ENCODE data around the gene DCDC2. TPM values are rescaled to one million over a fixed set of nuclear protein-coding genes. Genes with fewer than 3 reads are reported as not detected.
"Not testable (repeated sequence)": the region's sequence is repeated elsewhere in the genome, so short reads cannot be mapped to it uniquely, and the experiment has no call there.

Gene DCDC2
- total RNA-seq, 1 experiment from 2014 or later, result 5.6 TPM

GRCh38 chr6:24249926-24250325 lies 107.9 kb downstream of the DCDC2 start:
- Histone ChIP-seq H3F3A (ENCODE audit: insufficient read depth, low read depth) (no peaks in the 10 kb centered on the region), H3K9me2 (ENCODE audit: insufficient read depth) (no peaks in the 10 kb centered on the region), H3K4me3 (no peak overlapping the region), H3K79me2 (ENCODE audit: low read depth) (no peaks in the 10 kb centered on the region), H3K4me2 (no peak overlapping the region), H4K20me1 (ENCODE audit: insufficient read depth) (no peaks in the 10 kb centered on the region), H2AFZ (no peak overlapping the region), H3K9me3 (ENCODE audit: insufficient read depth, low read depth) (no peaks in the 10 kb centered on the region), H3K36me3 (ENCODE audit: low read depth) (no peaks in the 10 kb centered on the region), H3K4me1 (replicated peaks; ENCODE audit: insufficient read depth) (no peaks in the 10 kb centered on the region), H3K27ac (no peak overlapping the region), H3K27me3 (ENCODE audit: insufficient read depth, low read depth) (no peaks in the 10 kb centered on the region)
- TF ChIP-seq EZH2 (IDR thresholded peaks at IDR 0.05; ENCODE audit: low read depth) (no peak), CTCF (conservative IDR thresholded peaks at IDR 0.05) (no peak)
- no peak for DNase-seq
- ChIA-PET POLR2A (ENCODE audit: unreplicated experiment) (no interaction called here), CTCF (no interaction called here)
- intact Hi-C loops (cut with micrococcal nuclease; ENCODE audit: unreplicated experiment), result no loop called here
- BruUV-seq (replicated peaks), result no TSS peak

GRCh38 chr6:24245275-24245674 lies 112.6 kb downstream of the DCDC2 start:
- no peak overlapping the region for H3K27ac ChIP-seq
- TF ChIP-seq CTCF (conservative IDR thresholded peaks at IDR 0.05) (no peak), EZH2 (IDR thresholded peaks at IDR 0.05; ENCODE audit: low read depth) (no peak)
- ChIA-PET POLR2A (ENCODE audit: unreplicated experiment) (no interaction called here), CTCF (no interaction called here)
- intact Hi-C loops (cut with micrococcal nuclease; ENCODE audit: unreplicated experiment), result no loop called here
- no peaks in the 10 kb centered on the region for H3K79me2 ChIP-seq (ENCODE audit: low read depth)
- H3K9me3 ChIP-seq (ENCODE audit: insufficient read depth, low read depth), result no peaks in the 10 kb centered on the region
- no peaks in the 10 kb centered on the region for H3K36me3 ChIP-seq (ENCODE audit: low read depth)
- H3K27me3 ChIP-seq (ENCODE audit: insufficient read depth, low read depth), result no peaks in the 10 kb centered on the region
- no peaks in the 10 kb centered on the region for H3K9me2 ChIP-seq (ENCODE audit: insufficient read depth)
- BruUV-seq (replicated peaks), result no TSS peak
- DNase-seq, result no peak
- H2AFZ ChIP-seq, result peak overlapping the region; percentile 43; the same call in 1 of the 2 replicates
- no peak overlapping the region for H3K4me3 ChIP-seq
- no peaks in the 10 kb centered on the region for H3F3A ChIP-seq (ENCODE audit: insufficient read depth, low read depth)
- no peak overlapping the region for H3K4me2 ChIP-seq
- no peaks in the 10 kb centered on the region for H3K4me1 ChIP-seq (replicated peaks; ENCODE audit: insufficient read depth)
- H4K20me1 ChIP-seq (ENCODE audit: insufficient read depth), result no peaks in the 10 kb centered on the region

- Histone ChIP-seq H3K4me3 (no peak overlapping the region), H4K20me1 (ENCODE audit: insufficient read depth) (no peaks in the 10 kb centered on the region), H3K27ac (no peak overlapping the region), H3K9me3 (ENCODE audit: insufficient read depth, low read depth) (no peaks in the 10 kb centered on the region), H3K79me2 (ENCODE audit: low read depth) (no peaks in the 10 kb centered on the region), H3K4me2 (no peak overlapping the region), H3F3A (ENCODE audit: insufficient read depth, low read depth) (peaks cover 8% of the 10 kb centered on the region; the same call in 1 of the 2 replicates), H2AFZ (no peak overlapping the region), H3K4me1 (replicated peaks; ENCODE audit: insufficient read depth) (no peaks in the 10 kb centered on the region), H3K36me3 (ENCODE audit: low read depth) (no peaks in the 10 kb centered on the region), H3K9me2 (ENCODE audit: insufficient read depth) (no peaks in the 10 kb centered on the region), H3K27me3 (ENCODE audit: insufficient read depth, low read depth) (no peaks in the 10 kb centered on the region)
- DNase-seq, result no peak
- ChIA-PET POLR2A (ENCODE audit: unreplicated experiment) (no interaction called here), CTCF (no interaction called here)
- no TSS peak for BruUV-seq (replicated peaks)
- TF ChIP-seq CTCF (conservative IDR thresholded peaks at IDR 0.05) (no peak), EZH2 (IDR thresholded peaks at IDR 0.05; ENCODE audit: low read depth) (no peak)
- intact Hi-C loops (cut with micrococcal nuclease; ENCODE audit: unreplicated experiment), result no loop called here
These were observed 114.9 kb downstream of the DCDC2 start for GRCh38 chr6:24242924-24243323.

- H4K20me1 ChIP-seq (ENCODE audit: insufficient read depth); H3K27ac ChIP-seq; H2AFZ ChIP-seq; H3K79me2 ChIP-seq (ENCODE audit: low read depth); H3K9me3 ChIP-seq (ENCODE audit: insufficient read depth, low read depth); H3F3A ChIP-seq (ENCODE audit: insufficient read depth, low read depth); intact Hi-C loops (cut with micrococcal nuclease; ENCODE audit: unreplicated experiment); H3K36me3 ChIP-seq (ENCODE audit: low read depth); H3K4me1 ChIP-seq (replicated peaks; ENCODE audit: insufficient read depth); CTCF ChIA-PET; H3K4me3 ChIP-seq; BruUV-seq (replicated peaks); H3K4me2 ChIP-seq; H3K27me3 ChIP-seq (ENCODE audit: insufficient read depth, low read depth); H3K9me2 ChIP-seq (ENCODE audit: insufficient read depth); POLR2A ChIA-PET (ENCODE audit: unreplicated experiment); DNase-seq: not testable (repeated sequence)
These were observed 116.1 kb downstream of the DCDC2 start for GRCh38 chr6:24241779-24242178.
